Retina (tissue), 1 donor: Measurements from ENCODE around the gene OR6K2.

Experiments used
- DNase-seq: peaks from one replicate; pipeline ENCODE4 v3.0.0-alpha.2; 2016

The OR6K2 gene

GRCh38 chr1:158685085-158685484 lies 15.4 kb downstream of the OR6K2 start:
- DNase-seq, result no peak

- no peak for DNase-seq
These were observed 18.8 kb downstream of the OR6K2 start for GRCh38 chr1:158681606-158682005.

GRCh38 chr1:158679289-158679688 lies 21.2 kb downstream of the OR6K2 start:
- no peak for DNase-seq

- DNase-seq, result no peak
These were observed 24.7 kb downstream of the OR6K2 start for GRCh38 chr1:158675563-158676323.

- DNase-seq, result no peak
These were observed 26.1 kb downstream of the OR6K2 start for GRCh38 chr1:158674302-158674701.

- no peak for DNase-seq
These were observed 34.4 kb downstream of the OR6K2 start for GRCh38 chr1:158666037-158666436.

- no peak for DNase-seq
These were observed 45.9 kb downstream of the OR6K2 start for GRCh38 chr1:158654571-158654970.

- no peak for DNase-seq
These were observed 46.4 kb downstream of the OR6K2 start for GRCh38 chr1:158654086-158654485.

GRCh38 chr1:158652721-158653334 lies 47.6 kb downstream of the OR6K2 start:
- no peak for DNase-seq
